Liver (tissue), 3 donors: ENCODE measurements around the gene WDR27.

Experiments
- CTCF ChIP-seq: fragments of 150-350 bp; IDR thresholded peaks from 2 replicates; pipeline ENCODE4 v1.5.1; 2017; ENCODE audit warnings: improper control_type of control experiment, low read depth, low read length; ENCODE audit not compliant: missing input control
- GABPA ChIP-seq, 2 donors: IDR thresholded peaks in 1 of 2; conservative IDR thresholded peaks in 1 of 2; 2 replicates each; pipeline ENCODE4 v1.6.1; 2016; ENCODE audit warnings: antibody characterized with exemption in 2 of 2, mild to moderate bottlenecking in 1 of 2, moderate library complexity in 1 of 2
- JUND ChIP-seq, 2 donors: IDR thresholded peaks; 2 replicates each; pipeline ENCODE4 v1.6.1; 2016; ENCODE audit warnings: antibody characterized with exemption in 2 of 2
- TAF1 ChIP-seq: conservative IDR thresholded peaks from 2 replicates; pipeline ENCODE4 v1.6.1; 2016; ENCODE audit warnings: antibody characterized with exemption, mild to moderate bottlenecking
- YY1 ChIP-seq: IDR thresholded peaks from 2 replicates; pipeline ENCODE4 v1.6.1; 2016; ENCODE audit warnings: antibody characterized with exemption, mild to moderate bottlenecking
- TF ChIP-seq, protein P1 (sequence below): IDR thresholded peaks from 2 replicates; pipeline ENCODE4 v1.6.1; 2016; ENCODE audit warnings: antibody characterized with exemption, mild to moderate bottlenecking
- donor health status: healthy.
- donor health status: healthy.

GRCh38 chr6:169623343-169623742, 78.5 kb downstream of the WDR27 start:
- TF ChIP-seq YY1: no peak
- TF ChIP-seq CTCF: no peak
- no peak for TF ChIP-seq TAF1
- TF ChIP-seq GABPA (IDR thresholded peaks at IDR 0.05 in 1 of 2, conservative IDR thresholded peaks at IDR 0.05 in 1 of 2): no peak
- TF ChIP-seq, protein P1, sequence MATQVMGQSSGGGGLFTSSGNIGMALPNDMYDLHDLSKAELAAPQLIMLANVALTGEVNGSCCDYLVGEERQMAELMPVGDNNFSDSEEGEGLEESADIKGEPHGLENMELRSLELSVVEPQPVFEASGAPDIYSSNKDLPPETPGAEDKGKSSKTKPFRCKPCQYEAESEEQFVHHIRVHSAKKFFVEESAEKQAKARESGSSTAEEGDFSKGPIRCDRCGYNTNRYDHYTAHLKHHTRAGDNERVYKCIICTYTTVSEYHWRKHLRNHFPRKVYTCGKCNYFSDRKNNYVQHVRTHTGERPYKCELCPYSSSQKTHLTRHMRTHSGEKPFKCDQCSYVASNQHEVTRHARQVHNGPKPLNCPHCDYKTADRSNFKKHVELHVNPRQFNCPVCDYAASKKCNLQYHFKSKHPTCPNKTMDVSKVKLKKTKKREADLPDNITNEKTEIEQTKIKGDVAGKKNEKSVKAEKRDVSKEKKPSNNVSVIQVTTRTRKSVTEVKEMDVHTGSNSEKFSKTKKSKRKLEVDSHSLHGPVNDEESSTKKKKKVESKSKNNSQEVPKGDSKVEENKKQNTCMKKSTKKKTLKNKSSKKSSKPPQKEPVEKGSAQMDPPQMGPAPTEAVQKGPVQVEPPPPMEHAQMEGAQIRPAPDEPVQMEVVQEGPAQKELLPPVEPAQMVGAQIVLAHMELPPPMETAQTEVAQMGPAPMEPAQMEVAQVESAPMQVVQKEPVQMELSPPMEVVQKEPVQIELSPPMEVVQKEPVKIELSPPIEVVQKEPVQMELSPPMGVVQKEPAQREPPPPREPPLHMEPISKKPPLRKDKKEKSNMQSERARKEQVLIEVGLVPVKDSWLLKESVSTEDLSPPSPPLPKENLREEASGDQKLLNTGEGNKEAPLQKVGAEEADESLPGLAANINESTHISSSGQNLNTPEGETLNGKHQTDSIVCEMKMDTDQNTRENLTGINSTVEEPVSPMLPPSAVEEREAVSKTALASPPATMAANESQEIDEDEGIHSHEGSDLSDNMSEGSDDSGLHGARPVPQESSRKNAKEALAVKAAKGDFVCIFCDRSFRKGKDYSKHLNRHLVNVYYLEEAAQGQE: no peak
- no peak for TF ChIP-seq JUND (IDR thresholded peaks at IDR 0.05)
